OCI-LY3 (cell line): Measurements from ENCODE around the gene HSD17B12.
"Not testable (repeated sequence)": the region's sequence is repeated elsewhere in the genome, so short reads cannot be mapped to it uniquely, and the experiment has no call there.

Experiments used
- H2AFZ ChIP-seq: fragments of 200-600, 300-600 bp; shearing (Covaris generic); 2 replicates; pipeline ENCODE4 v1.6.0; 2014; ENCODE audit warnings: antibody characterized with exemption, low read depth, low read length
- H3K27ac ChIP-seq: fragments of 200-600, 300-600 bp; sonication (generic); 2 replicates; pipeline ENCODE4 v1.5.1; 2014; ENCODE audit warnings: mild to moderate bottlenecking, low read length, moderate library complexity, mixed read lengths
- H3K27me3 ChIP-seq: fragments of 200-600, 300-600 bp; sonication (generic); 2 replicates; pipeline ENCODE4 v1.6.1; 2014; ENCODE audit warnings: low read depth, low read length, mixed read lengths
- H3K36me3 ChIP-seq: fragments of 200-600, 300-600 bp; sonication (generic); replicated peaks from 2 replicates; pipeline ENCODE3; 2014; ENCODE audit warnings: low read depth, low read length, mixed read lengths
- H3K4me1 ChIP-seq: fragments of 300-600, 200-600 bp; sonication (generic); 2 replicates; pipeline ENCODE4 v1.6.1; 2014; ENCODE audit warnings: low read length, mixed read lengths
- H3K4me2 ChIP-seq: fragments of 200-600, 300-600 bp; sonication (generic); 2 replicates; pipeline ENCODE4 v1.6.1; 2014; ENCODE audit warnings: low read length, mixed read lengths
- H3K4me3 ChIP-seq: fragments of 300-600, 200-600 bp; sonication (generic); 2 replicates; pipeline ENCODE4 v1.5.1; 2014; ENCODE audit warnings: antibody characterized with exemption, mild to moderate bottlenecking, low read length, moderate library complexity
- H3K79me2 ChIP-seq: fragments of 300-600, 200-600 bp; shearing (Covaris generic); 2 replicates; pipeline ENCODE4 v1.6.1; 2014; ENCODE audit warnings: mild to moderate bottlenecking, low read length, mixed read lengths
- H3K9ac ChIP-seq: fragments of 300-600, 200-600 bp; shearing (Covaris generic); 2 replicates; pipeline ENCODE4 v1.6.0; 2014; ENCODE audit warnings: mild to moderate bottlenecking, low read length, moderate library complexity
- H3K9me3 ChIP-seq: fragments of 200-600, 300-600 bp; shearing (Covaris generic); 2 replicates; pipeline ENCODE4 v1.6.1; 2014; ENCODE audit warnings: low read length, mixed read lengths; ENCODE audit not compliant: insufficient read depth
- H4K20me1 ChIP-seq: fragments of 200-600, 300-600 bp; sonication (generic); 2 replicates; pipeline ENCODE4 v1.6.1; 2016; ENCODE audit warnings: low read length, mixed read lengths; ENCODE audit not compliant: insufficient read depth
- CTCF ChIP-seq: fragments of 200-600, 300-600 bp; sonication (generic); IDR thresholded peaks from 2 replicates; pipeline ENCODE4 v1.5.1; 2014; ENCODE audit warnings: antibody characterized with exemption, low read length, low read depth
- EZH2phosphoT487 ChIP-seq: fragments of 200-600 bp; shearing (Covaris generic); IDR thresholded peaks from 2 replicates; pipeline ENCODE4 v1.6.1; 2018; ENCODE audit warnings: antibody characterized with exemption, mixed run types, low read depth

HSD17B12 gene

GRCh38 chr11:43758927-43759326 lies 78.4 kb downstream of the HSD17B12 start:
- Histone ChIP-seq H3K79me2 (no peaks in the 10 kb centered on the region), H3K9ac (no peak overlapping the region), H3K4me1 (peaks cover 13% of the 10 kb centered on the region), H2AFZ (no peak overlapping the region), H3K27me3 (no peaks in the 10 kb centered on the region), H3K36me3 (peaks cover 53% of the 10 kb centered on the region), H4K20me1 (0 out of 2 replicates have a peak, but pooled peaks cover 4% of the 10 kb centered on the region), H3K4me2 (no peak overlapping the region), H3K4me3 (no peak overlapping the region), H3K27ac (no peak overlapping the region), H3K9me3 (no peaks in the 10 kb centered on the region)
- TF ChIP-seq CTCF = no peak
- no peak for TF ChIP-seq EZH2phosphoT487

- no peak for TF ChIP-seq EZH2phosphoT487
- TF ChIP-seq CTCF = no peak
- Histone ChIP-seq H3K4me3 (no peak overlapping the region), H3K4me2 (no peak overlapping the region), H3K27ac (no peak overlapping the region), H3K9ac (no peak overlapping the region), H3K36me3 (peaks cover 59% of the 10 kb centered on the region), H3K79me2 (no peaks in the 10 kb centered on the region), H3K27me3 (no peaks in the 10 kb centered on the region), H3K9me3 (0 out of 2 replicates have a peak, but pooled peaks cover 4% of the 10 kb centered on the region), H3K4me1 (peaks cover 13% of the 10 kb centered on the region), H4K20me1 (0 out of 2 replicates have a peak, but pooled peaks cover 4% of the 10 kb centered on the region), H2AFZ (no peak overlapping the region)
Measured at GRCh38 chr11:43760902-43761301, 80.4 kb downstream of the HSD17B12 start.

- TF ChIP-seq CTCF (no peak), EZH2phosphoT487 (no peak)
- H3K9ac ChIP-seq = no peak overlapping the region
- H4K20me1 ChIP-seq = 0 out of 2 replicates have a peak, but pooled peaks cover 8% of the 10 kb centered on the region
- 0 out of 2 replicates have a peak, but pooled peaks cover 4% of the 10 kb centered on the region for H3K9me3 ChIP-seq
- H3K36me3 ChIP-seq = peaks cover 50% of the 10 kb centered on the region
- no peaks in the 10 kb centered on the region for H3K4me1 ChIP-seq
- H3K4me2 ChIP-seq = no peak overlapping the region
- H3K79me2 ChIP-seq = no peaks in the 10 kb centered on the region
- H3K27ac ChIP-seq = no peak overlapping the region
- H2AFZ ChIP-seq = no peak overlapping the region
- no peaks in the 10 kb centered on the region for H3K27me3 ChIP-seq
- no peak overlapping the region for H3K4me3 ChIP-seq
Measured at GRCh38 chr11:43765194-43765593, 84.7 kb downstream of the HSD17B12 start.

- not testable (repeated sequence) for H3K27me3 ChIP-seq, H4K20me1 ChIP-seq, H2AFZ ChIP-seq, H3K9me3 ChIP-seq, H3K9ac ChIP-seq, H3K4me1 ChIP-seq, H3K79me2 ChIP-seq, H3K4me3 ChIP-seq, H3K4me2 ChIP-seq, H3K27ac ChIP-seq
- H3K36me3 ChIP-seq = peaks cover 46% of the 10 kb centered on the region
Measured at GRCh38 chr11:43768654-43769053, 88.1 kb downstream of the HSD17B12 start.
